ENCODE results near the gene TUBB6.

TUBB6 gene

DNA sequence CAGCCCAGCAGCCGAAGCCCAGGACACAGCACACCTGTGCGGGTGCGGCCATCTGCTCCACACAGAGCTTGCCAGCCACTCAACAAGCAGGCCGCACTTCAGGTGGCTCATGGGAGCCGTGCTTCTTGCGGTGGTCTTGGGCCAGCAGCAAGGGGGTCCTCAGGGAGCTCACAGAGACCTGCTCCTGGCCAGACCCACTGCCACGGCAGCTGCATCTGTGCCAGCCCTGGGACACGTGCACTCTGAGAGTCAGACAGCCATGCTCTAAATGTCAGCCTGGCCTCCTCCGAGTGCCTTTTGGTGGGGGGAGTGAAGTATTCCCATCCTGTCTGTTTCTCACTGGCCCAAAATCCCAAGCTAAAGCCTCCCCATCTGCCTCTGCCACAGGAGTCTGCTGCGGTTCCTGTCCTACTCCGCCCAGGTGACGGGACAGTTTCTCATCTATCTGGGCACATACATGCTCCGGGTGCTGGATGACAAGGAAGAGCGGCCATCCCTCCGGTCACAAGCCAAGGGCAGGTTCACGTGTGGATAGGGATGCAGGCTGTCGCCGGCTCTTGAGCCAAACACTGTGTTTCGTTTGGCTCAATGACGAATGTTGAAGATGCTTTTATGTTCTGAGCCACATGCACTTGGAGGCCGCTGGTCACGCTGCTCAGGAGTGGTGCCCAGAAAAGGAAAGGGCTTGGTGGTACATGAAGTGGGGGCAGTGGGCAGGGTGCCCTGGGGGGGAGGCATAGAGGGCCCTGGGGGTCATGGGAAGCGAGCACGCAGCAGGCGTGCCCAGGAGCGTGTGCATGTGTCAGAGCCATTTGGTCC is 31.1 kb upstream of the TUBB6 start:
- POLR2A ChIA-PET = no interaction called here
- DNase-seq = no peak
- H3K36me3 ChIP-seq (ENCODE audit: control insufficient read depth in 4 of 4, insufficient read depth in 4 of 4, low read length in 3 of 4) = no peaks in the 10 kb centered on the region
- CTCF ChIA-PET = interaction anchor here (2.5 to 4.2 kb wide), 2 partner anchors 10 to 51 kb away, joined by 11 to 22 read pairs; no protein-coding TSS in a partner anchor
- no peak overlapping the region for H3K27ac ChIP-seq (ENCODE audit: insufficient read depth in 1 of 2, low read depth in 1 of 2, low read length in 2 of 2, poor library complexity in 1 of 2, severe bottlenecking in 2 of 2)
- H3K4me1 ChIP-seq (ENCODE audit: control extremely low read depth in 1 of 4, control insufficient read depth in 4 of 4, insufficient read depth in 4 of 4, low read length in 3 of 4) = peaks cover 0 to 14% (median 4%) of the 10 kb centered on the region in 4 experiments
- no peaks in the 10 kb centered on the region for H3K9me3 ChIP-seq (ENCODE audit: control extremely low read depth in 1 of 5, control insufficient read depth in 4 of 5, insufficient read depth in 2 of 5, low read depth in 1 of 5, low read length in 4 of 5)
- 96% methylated on average over 18 of the region's 26 CpGs for WGBS (ENCODE audit: insufficient coverage)
- peaks cover 0 to 3% (median 0%) of the 10 kb centered on the region in 5 experiments for H3K27me3 ChIP-seq (replicated peaks in 2 of 5; ENCODE audit: control insufficient read depth in 4 of 5, insufficient read depth in 5 of 5, low read length in 4 of 5)
- H3K4me3 ChIP-seq (ENCODE audit: control insufficient read depth in 1 of 7, extremely low read depth in 1 of 7, insufficient read depth in 4 of 7, low read depth in 2 of 7, low read length in 6 of 7) = no peak overlapping the region

DNA sequence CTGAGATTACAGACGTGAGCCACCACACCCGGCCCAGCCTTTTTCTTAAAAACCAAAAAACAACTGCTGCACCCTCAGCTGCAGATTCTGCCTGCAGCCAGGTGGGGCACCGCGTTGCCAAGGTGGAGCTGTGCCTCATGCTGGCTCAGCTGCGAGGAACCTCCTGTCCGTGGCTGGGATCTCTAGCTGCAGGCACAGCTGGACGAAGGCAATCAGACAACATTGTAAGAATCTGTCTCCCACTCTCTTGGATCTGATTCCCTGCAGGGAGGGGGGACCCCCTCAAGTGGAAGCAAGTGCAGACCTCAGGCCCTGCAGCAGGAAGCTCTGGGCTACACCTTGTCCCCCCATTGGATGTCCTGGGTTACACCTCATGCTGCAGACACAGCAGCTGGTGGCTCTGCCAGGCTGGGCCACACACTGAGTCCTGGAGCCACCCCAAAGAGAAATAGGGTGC is 29.8 kb upstream of the TUBB6 start:
- Histone ChIP-seq H3K27ac (ENCODE audit: insufficient read depth in 1 of 2, low read depth in 1 of 2, low read length in 2 of 2, poor library complexity in 1 of 2, severe bottlenecking in 2 of 2) (no peak overlapping the region), H3K4me3 (ENCODE audit: control insufficient read depth in 1 of 7, extremely low read depth in 1 of 7, insufficient read depth in 4 of 7, low read depth in 2 of 7, low read length in 6 of 7) (no peak overlapping the region), H3K36me3 (ENCODE audit: control insufficient read depth in 4 of 4, insufficient read depth in 4 of 4, low read length in 3 of 4) (no peaks in the 10 kb centered on the region), H3K9me3 (ENCODE audit: control extremely low read depth in 1 of 5, control insufficient read depth in 4 of 5, insufficient read depth in 2 of 5, low read depth in 1 of 5, low read length in 4 of 5) (no peaks in the 10 kb centered on the region), H3K27me3 (replicated peaks in 2 of 5; ENCODE audit: control insufficient read depth in 4 of 5, insufficient read depth in 5 of 5, low read length in 4 of 5) (peaks cover 0 to 8% (median 0%) of the 10 kb centered on the region in 5 experiments), H3K4me1 (ENCODE audit: control extremely low read depth in 1 of 4, control insufficient read depth in 4 of 4, insufficient read depth in 4 of 4, low read length in 3 of 4) (peaks cover 0 to 14% (median 4%) of the 10 kb centered on the region in 4 experiments)
- ChIA-PET CTCF (interaction anchor here (1.0 to 4.2 kb wide), 8 partner anchors 11 to 113 kb away, joined by 3 to 22 read pairs (median 4); no protein-coding TSS in a partner anchor), POLR2A (no interaction called here)
- 81% methylated on average over 6 of the region's 7 CpGs for WGBS (ENCODE audit: insufficient coverage)
- peak in 1 of 3 donors; percentile 8 for DNase-seq

DNA sequence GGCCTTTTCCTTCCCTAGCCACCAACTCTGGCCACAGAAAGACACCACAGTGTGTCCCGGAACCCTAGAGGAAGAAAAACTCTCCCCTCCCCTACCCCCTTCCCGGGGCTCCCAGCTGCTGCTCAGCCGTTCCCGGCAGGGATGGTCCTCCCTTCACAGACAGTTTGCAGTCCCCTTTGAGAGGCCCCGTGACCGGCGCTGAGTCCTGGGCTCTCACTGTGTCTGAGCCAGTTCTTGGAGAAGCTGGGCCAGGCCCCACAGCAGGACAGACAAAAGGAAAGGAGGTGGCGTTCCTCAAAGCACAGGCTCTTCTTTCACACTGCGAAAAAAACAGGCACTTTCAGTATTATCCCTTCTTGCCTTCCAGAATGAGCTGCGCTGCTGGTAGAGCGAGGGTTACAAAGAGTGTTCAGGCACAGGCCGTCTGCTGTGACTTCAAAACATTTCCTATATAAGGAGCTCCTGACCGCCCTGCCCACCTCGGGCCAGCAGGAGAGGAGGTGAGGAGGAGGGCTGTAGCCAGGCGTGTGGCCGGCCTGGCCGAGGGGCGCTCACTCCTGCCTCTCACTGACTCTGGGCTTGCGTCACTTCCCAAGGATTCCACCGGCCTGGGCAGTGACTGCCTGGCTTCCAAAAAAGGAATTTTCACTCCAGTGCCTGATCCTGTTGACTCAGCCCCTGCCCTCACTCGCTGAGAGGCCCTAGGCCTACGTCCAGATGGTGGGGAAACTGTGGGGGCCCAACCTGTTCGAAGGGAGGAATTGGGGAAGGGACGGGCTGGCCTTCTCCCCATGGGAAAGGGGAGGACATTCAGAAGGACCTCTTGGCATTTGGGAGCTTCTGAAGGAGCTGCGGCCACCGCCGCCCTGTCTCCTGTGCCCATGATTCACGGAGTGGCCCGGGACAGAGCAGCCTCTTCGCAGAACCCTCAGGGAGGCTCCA is 29.0 kb upstream of the TUBB6 start:
- Histone ChIP-seq H3K9me3 (ENCODE audit: control extremely low read depth in 1 of 5, control insufficient read depth in 4 of 5, insufficient read depth in 2 of 5, low read depth in 1 of 5, low read length in 4 of 5) (no peaks in the 10 kb centered on the region), H3K4me1 (ENCODE audit: control extremely low read depth in 1 of 4, control insufficient read depth in 4 of 4, insufficient read depth in 4 of 4, low read length in 3 of 4) (peaks cover 0 to 16% (median 4%) of the 10 kb centered on the region in 4 experiments), H3K4me3 (ENCODE audit: control insufficient read depth in 1 of 7, extremely low read depth in 1 of 7, insufficient read depth in 4 of 7, low read depth in 2 of 7, low read length in 6 of 7) (peak overlapping the region in 2 of 7 experiments; percentile 10 to 13), H3K27ac (ENCODE audit: insufficient read depth in 1 of 2, low read depth in 1 of 2, low read length in 2 of 2, poor library complexity in 1 of 2, severe bottlenecking in 2 of 2) (no peak overlapping the region), H3K27me3 (replicated peaks in 2 of 5; ENCODE audit: control insufficient read depth in 4 of 5, insufficient read depth in 5 of 5, low read length in 4 of 5) (peaks cover 0 to 8% (median 0%) of the 10 kb centered on the region in 5 experiments), H3K36me3 (ENCODE audit: control insufficient read depth in 4 of 4, insufficient read depth in 4 of 4, low read length in 3 of 4) (no peaks in the 10 kb centered on the region)
- WGBS (ENCODE audit: insufficient coverage) = 75% methylated on average over 25 of the region's 30 CpGs
- DNase-seq = no peak
- CTCF ChIA-PET = interaction anchor here (1.0 to 4.2 kb wide), 9 partner anchors 8 to 112 kb away, joined by 3 to 22 read pairs (median 4); no protein-coding TSS in a partner anchor
- POLR2A ChIA-PET = no interaction called here

DNA sequence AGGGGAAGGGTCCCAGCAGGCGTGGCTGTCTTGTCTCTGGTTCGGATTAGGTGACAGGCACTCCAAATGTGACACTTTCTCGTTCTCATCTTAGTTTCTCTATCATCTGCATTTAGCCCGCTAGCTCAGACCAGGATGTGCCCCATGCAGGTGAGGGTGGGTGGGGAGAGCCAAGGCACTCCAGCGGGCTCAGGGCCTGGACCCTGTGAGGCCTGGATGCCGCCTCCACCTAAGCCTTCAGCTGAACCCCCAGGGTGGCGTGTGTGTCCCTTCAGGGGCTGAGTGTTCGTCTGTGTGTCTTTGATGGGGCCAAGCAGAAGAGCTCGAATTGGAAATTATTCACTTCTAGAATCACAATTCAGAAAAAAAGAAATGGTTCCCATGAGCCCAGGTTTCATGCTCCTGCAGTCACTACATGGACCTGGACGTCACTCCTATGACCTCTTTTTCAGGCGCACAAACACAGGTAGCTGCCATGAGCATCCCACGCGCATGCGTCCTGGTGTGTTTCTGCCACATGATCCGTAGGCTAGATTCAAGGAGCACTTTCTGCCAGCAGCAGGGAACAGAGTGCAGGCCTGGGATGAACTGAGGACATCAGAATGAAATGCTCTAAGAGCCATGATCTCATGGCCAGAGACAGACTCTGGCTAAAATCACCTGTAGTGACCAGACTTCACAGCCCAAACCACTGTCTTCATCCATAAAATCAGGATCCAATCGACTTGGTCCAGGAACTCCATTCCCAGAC is 28.1 kb upstream of the TUBB6 start:
- CTCF ChIA-PET = interaction anchor here (0.5 to 2.6 kb wide), 6 partner anchors 9 to 203 kb away, joined by 3 to 12 read pairs (median 4); no protein-coding TSS in a partner anchor
- H3K9me3 ChIP-seq (ENCODE audit: control extremely low read depth in 1 of 5, control insufficient read depth in 4 of 5, insufficient read depth in 2 of 5, low read depth in 1 of 5, low read length in 4 of 5) = no peaks in the 10 kb centered on the region
- 98% methylated on average over 16 of the region's 16 CpGs for WGBS (ENCODE audit: insufficient coverage)
- DNase-seq = no peak
- H3K27me3 ChIP-seq (replicated peaks in 2 of 5; ENCODE audit: control insufficient read depth in 4 of 5, insufficient read depth in 5 of 5, low read length in 4 of 5) = peaks cover 0 to 9% (median 3%) of the 10 kb centered on the region in 5 experiments
- no peak overlapping the region for H3K27ac ChIP-seq (ENCODE audit: insufficient read depth in 1 of 2, low read depth in 1 of 2, low read length in 2 of 2, poor library complexity in 1 of 2, severe bottlenecking in 2 of 2)
- peaks cover 0 to 16% (median 4%) of the 10 kb centered on the region in 4 experiments for H3K4me1 ChIP-seq (ENCODE audit: control extremely low read depth in 1 of 4, control insufficient read depth in 4 of 4, insufficient read depth in 4 of 4, low read length in 3 of 4)
- H3K36me3 ChIP-seq (ENCODE audit: control insufficient read depth in 4 of 4, insufficient read depth in 4 of 4, low read length in 3 of 4) = no peaks in the 10 kb centered on the region
- H3K4me3 ChIP-seq (ENCODE audit: control insufficient read depth in 1 of 7, extremely low read depth in 1 of 7, insufficient read depth in 4 of 7, low read depth in 2 of 7, low read length in 6 of 7) = no peak overlapping the region
- POLR2A ChIA-PET = no interaction called here

DNA sequence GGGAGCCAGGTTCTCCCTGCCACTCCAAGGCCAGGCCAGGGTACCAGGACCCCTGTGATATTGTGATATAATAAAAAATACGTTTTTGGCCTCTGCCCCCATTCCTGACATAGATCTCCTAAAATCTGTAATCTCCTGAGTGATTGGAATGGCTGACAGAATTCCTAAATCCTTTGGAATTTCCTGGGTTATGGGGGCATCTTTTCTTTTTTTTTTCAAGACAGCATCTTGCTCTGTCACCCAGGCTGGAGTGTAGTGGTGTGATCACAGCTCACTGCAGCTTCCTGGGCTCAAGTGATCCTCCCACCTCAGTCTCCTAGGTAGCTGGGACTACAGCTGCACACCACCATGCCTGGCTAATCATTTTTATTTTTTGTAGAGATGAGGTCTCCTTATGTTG is 26.2 kb upstream of the TUBB6 start:
- Histone ChIP-seq H3K27ac (ENCODE audit: insufficient read depth in 1 of 2, low read depth in 1 of 2, low read length in 2 of 2, poor library complexity in 1 of 2, severe bottlenecking in 2 of 2) (no peak overlapping the region), H3K4me3 (ENCODE audit: control insufficient read depth in 1 of 7, extremely low read depth in 1 of 7, insufficient read depth in 4 of 7, low read depth in 2 of 7, low read length in 6 of 7) (no peak overlapping the region), H3K36me3 (ENCODE audit: control insufficient read depth in 4 of 4, insufficient read depth in 4 of 4, low read length in 3 of 4) (no peaks in the 10 kb centered on the region), H3K9me3 (ENCODE audit: control extremely low read depth in 1 of 5, control insufficient read depth in 4 of 5, insufficient read depth in 2 of 5, low read depth in 1 of 5, low read length in 4 of 5) (no peaks in the 10 kb centered on the region), H3K4me1 (ENCODE audit: control extremely low read depth in 1 of 4, control insufficient read depth in 4 of 4, insufficient read depth in 4 of 4, low read length in 3 of 4) (peaks cover 0 to 16% (median 4%) of the 10 kb centered on the region in 4 experiments), H3K27me3 (replicated peaks in 2 of 5; ENCODE audit: control insufficient read depth in 4 of 5, insufficient read depth in 5 of 5, low read length in 4 of 5) (peaks cover 3 to 20% (median 6%) of the 10 kb centered on the region in 5 experiments)
- DNase-seq = no peak
- POLR2A ChIA-PET = no interaction called here
- WGBS (ENCODE audit: insufficient coverage) = no CpG with 5 or more reads among the region's 1 CpG
- CTCF ChIA-PET = interaction anchor here (1.5 kb wide), 2 partner anchors 8 to 10 kb away, joined by 6 to 8 read pairs; no protein-coding TSS in a partner anchor

DNA sequence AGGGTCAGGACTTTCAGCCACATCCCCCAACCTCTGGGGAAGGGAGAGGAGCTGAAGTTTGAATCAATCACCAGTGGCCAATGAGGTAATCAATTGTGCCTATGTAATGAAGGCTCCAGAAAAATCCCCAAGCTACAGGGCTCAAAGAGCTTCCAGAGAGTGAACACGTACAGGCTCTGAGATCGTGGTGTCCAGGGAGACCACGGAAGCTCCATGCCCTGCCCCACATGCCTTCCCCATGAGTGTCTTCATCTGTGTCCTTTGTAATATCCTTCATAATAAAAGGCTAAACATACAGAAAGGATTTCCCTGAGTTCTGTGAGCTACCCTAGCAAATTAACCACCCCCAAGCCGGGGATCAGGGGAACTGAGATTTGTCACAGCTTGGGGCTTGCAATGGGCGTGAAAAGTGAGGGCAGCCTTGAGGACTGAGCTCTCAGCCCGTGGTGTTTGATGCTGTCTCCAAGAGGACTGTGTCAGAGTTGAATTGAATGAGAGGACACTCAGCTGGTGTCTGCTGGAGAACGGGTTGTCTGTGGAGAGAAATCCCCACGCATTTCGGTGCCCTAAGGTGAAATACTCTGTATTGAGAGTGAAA is 25.5 kb upstream of the TUBB6 start:
- ChIA-PET CTCF (interaction anchor here (1.3 to 1.5 kb wide), 3 partner anchors 8 to 109 kb away, joined by 3 to 8 read pairs (median 6); no protein-coding TSS in a partner anchor), POLR2A (no interaction called here)
- H3K36me3 ChIP-seq (ENCODE audit: control insufficient read depth in 4 of 4, insufficient read depth in 4 of 4, low read length in 3 of 4) = no peaks in the 10 kb centered on the region
- H3K27ac ChIP-seq (ENCODE audit: insufficient read depth in 1 of 2, low read depth in 1 of 2, low read length in 2 of 2, poor library complexity in 1 of 2, severe bottlenecking in 2 of 2) = no peak overlapping the region
- DNase-seq = no peak
- H3K27me3 ChIP-seq (replicated peaks in 2 of 5; ENCODE audit: control insufficient read depth in 4 of 5, insufficient read depth in 5 of 5, low read length in 4 of 5) = peaks cover 3 to 27% (median 7%) of the 10 kb centered on the region in 5 experiments
- no peak overlapping the region for H3K4me3 ChIP-seq (ENCODE audit: control insufficient read depth in 1 of 7, extremely low read depth in 1 of 7, insufficient read depth in 4 of 7, low read depth in 2 of 7, low read length in 6 of 7)
- WGBS (ENCODE audit: insufficient coverage) = 98% methylated on average over 6 of the region's 9 CpGs
- no peaks in the 10 kb centered on the region for H3K9me3 ChIP-seq (ENCODE audit: control extremely low read depth in 1 of 5, control insufficient read depth in 4 of 5, insufficient read depth in 2 of 5, low read depth in 1 of 5, low read length in 4 of 5)
- peaks cover 0 to 20% (median 8%) of the 10 kb centered on the region in 4 experiments for H3K4me1 ChIP-seq (ENCODE audit: control extremely low read depth in 1 of 4, control insufficient read depth in 4 of 4, insufficient read depth in 4 of 4, low read length in 3 of 4)
